Central memory CD8-positive, alpha-beta T cell (primary cell): ENCODE results near the gene MPV17L.

Source experiments
- ATAC-seq: fragments of 150-1000 bp; cut with Tn5 transposase; replicated peaks from 2 replicates; pipeline ENCODE4 v1.10.0; 2022; ENCODE audit warnings: mild to moderate bottlenecking, moderate FRiP score, moderate number of reproducible peaks; ENCODE audit not compliant: poor library complexity, severe bottlenecking; ENCODE audit errors: extremely low read depth
- DNase-seq, 2 donors: peaks; one replicate each; pipeline ENCODE4 v3.0.0; 2021; ENCODE audit warnings: low spot score in 2 of 2
- H3K27ac Mint-ChIP-seq: one replicate; pipeline ENCODE4 v1.8.0; 2022; ENCODE audit warnings: low read depth, mild to moderate bottlenecking, moderate library complexity, mixed read lengths
- H3K27me3 Mint-ChIP-seq: one replicate; pipeline ENCODE4 v1.8.0; 2022; ENCODE audit warnings: mixed read lengths
- H3K36me3 Mint-ChIP-seq: one replicate; pipeline ENCODE4 v1.8.0; 2022; ENCODE audit warnings: mild to moderate bottlenecking, moderate library complexity, mixed read lengths; ENCODE audit not compliant: insufficient read depth
- H3K4me1 Mint-ChIP-seq: one replicate; pipeline ENCODE4 v1.8.0; 2022; ENCODE audit warnings: mixed read lengths
- H3K4me3 Mint-ChIP-seq: one replicate; pipeline ENCODE4 v1.8.0; 2022; ENCODE audit warnings: mild to moderate bottlenecking, moderate library complexity, mixed read lengths
- H3K9me3 Mint-ChIP-seq: one replicate; pipeline ENCODE4 v1.8.0; 2022; ENCODE audit warnings: mixed read lengths

MPV17L gene

DNA sequence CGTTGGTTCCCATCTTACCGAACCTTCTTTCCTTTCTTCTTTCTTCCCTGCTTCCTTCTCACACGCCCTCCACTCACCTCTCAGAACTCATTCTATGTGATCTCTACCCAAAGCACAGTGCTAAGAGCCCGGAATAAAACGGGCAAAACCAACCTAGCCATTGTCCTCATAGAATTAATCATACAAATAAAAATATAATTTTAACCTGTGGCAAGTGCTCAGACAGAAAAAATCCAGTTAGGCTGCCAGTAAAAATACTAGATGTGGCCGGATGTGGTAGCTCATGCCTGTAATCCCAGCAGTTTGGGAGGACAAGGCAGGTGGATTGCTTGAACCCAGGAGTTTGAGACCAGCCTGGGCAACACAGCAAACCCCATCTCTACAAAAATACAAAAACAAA is 65.8 kb downstream of the MPV17L start:
- ATAC-seq (no peak), DNase-seq (no peak)
- H3K4me1 Mint-ChIP-seq = no peaks in the 10 kb centered on the region
- no peak overlapping the region for H3K4me3 Mint-ChIP-seq
- H3K36me3 Mint-ChIP-seq = no peaks in the 10 kb centered on the region
- H3K27me3 Mint-ChIP-seq = no peaks in the 10 kb centered on the region
- no peaks in the 10 kb centered on the region for H3K9me3 Mint-ChIP-seq
- no peak overlapping the region for H3K27ac Mint-ChIP-seq
